Erythroblast (primary cell): ENCODE data around the gene HBG2.

Experiments
- GATA1 ChIP-seq: IDR thresholded peaks from 2 replicates; pipeline ENCODE4 v1.6.1; 2011; ENCODE audit warnings: low read depth, mild to moderate bottlenecking, control low read depth, low read length, moderate library complexity
- POLR2A ChIP-seq: IDR thresholded peaks from 2 replicates; pipeline ENCODE4 v1.6.1; 2011; ENCODE audit warnings: mild to moderate bottlenecking, low read length

DNA sequence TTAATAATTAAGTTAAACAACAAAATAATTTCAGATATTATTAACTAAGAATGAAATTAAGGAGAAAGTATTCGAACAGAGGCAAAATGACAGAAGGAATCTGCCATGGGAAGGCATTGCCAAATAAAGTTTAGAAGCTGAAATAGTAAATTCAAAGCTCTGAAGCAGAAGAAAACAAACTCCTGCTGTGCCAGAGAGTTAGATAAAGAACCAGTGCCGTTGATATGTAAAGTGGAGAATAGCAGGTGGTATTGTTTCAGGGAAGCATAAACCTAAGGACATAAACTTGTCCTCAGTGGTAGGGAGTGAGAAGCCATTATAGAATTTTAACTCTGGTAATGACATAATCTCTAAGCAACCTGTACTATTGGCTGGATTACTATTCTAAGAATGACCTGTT, 2.7 kb upstream of the HBG2 start:
- TF ChIP-seq POLR2A: no peak
- no peak for TF ChIP-seq GATA1
